Neural progenitor cell (in vitro differentiated cells): ENCODE measurements around the gene LINS1. TPM values are rescaled to one million over a fixed set of nuclear protein-coding genes. Genes with fewer than 3 reads are reported as not detected.

ENCODE experiments used
- DNase-seq: peaks from one replicate; pipeline ENCODE4 v3.0.0-alpha.2; 2016; ENCODE audit warnings: low spot score
- H2AFZ ChIP-seq: fragments of 200-600 bp; sonication (generic); replicated peaks from 2 replicates; pipeline ENCODE4 v1.6.1; 2016; ENCODE audit warnings: antibody characterized with exemption
- H3F3A ChIP-seq: fragments of 200-600 bp; sonication (generic); 2 replicates; pipeline ENCODE4 v1.6.1; 2016; ENCODE audit warnings: antibody characterized with exemption, low read depth
- H3K27ac ChIP-seq: fragments of 200-600 bp; sonication (generic); 2 replicates; pipeline ENCODE4 v1.5.1; 2016; ENCODE audit warnings: mild to moderate bottlenecking
- H3K27me3 ChIP-seq: fragments of 200-600 bp; sonication (generic); 2 replicates; pipeline ENCODE4 v1.6.1; 2016; ENCODE audit warnings: mild to moderate bottlenecking, moderate library complexity
- H3K36me3 ChIP-seq: fragments of 200-600 bp; sonication (generic); 2 replicates; pipeline ENCODE4 v1.5.1; 2016
- H3K4me1 ChIP-seq: fragments of 200-600 bp; sonication (generic); 2 replicates; pipeline ENCODE4 v1.6.1; 2016; ENCODE audit warnings: mixed run types
- H3K4me2 ChIP-seq: fragments of 200-600 bp; sonication (generic); 2 replicates; pipeline ENCODE4 v1.6.1; 2016
- H3K4me3 ChIP-seq: fragments of 200-600 bp; sonication (generic); 2 replicates; pipeline ENCODE4 v1.5.1; 2016
- H3K79me2 ChIP-seq: fragments of 200-600 bp; sonication (generic); 2 replicates; pipeline ENCODE4 v1.6.1; 2016; ENCODE audit warnings: low read depth
- H3K9ac ChIP-seq: fragments of 200-600 bp; sonication (generic); 2 replicates; pipeline ENCODE4 v1.6.1; 2016
- H3K9me3 ChIP-seq: fragments of 200-600 bp; sonication (generic); 2 replicates; pipeline ENCODE4 v1.5.1; 2016; ENCODE audit warnings: low read depth
- H4K20me1 ChIP-seq: fragments of 200-600 bp; sonication (generic); 2 replicates; pipeline ENCODE4 v1.6.1; 2016; ENCODE audit warnings: low read depth
- H3K27ac Mint-ChIP-seq: 3 replicates; pipeline ENCODE4 v1.8.0; 2021; ENCODE audit warnings: mixed read lengths
- H3K27me3 Mint-ChIP-seq: 2 replicates; pipeline ENCODE4 v1.8.0; 2022; ENCODE audit warnings: low read depth, mild to moderate bottlenecking, inconsistent platforms, moderate library complexity, mixed read lengths; ENCODE audit not compliant: insufficient read depth
- H3K36me3 Mint-ChIP-seq: 3 replicates; pipeline ENCODE4 v1.8.0; 2021; ENCODE audit warnings: mixed read lengths
- H3K4me1 Mint-ChIP-seq: 3 replicates; pipeline ENCODE4 v1.8.0; 2021; ENCODE audit warnings: mixed read lengths
- H3K4me3 Mint-ChIP-seq: 3 replicates; pipeline ENCODE4 v1.8.0; 2021; ENCODE audit warnings: mild to moderate bottlenecking, moderate library complexity, mixed read lengths
- H3K9me3 Mint-ChIP-seq: 3 replicates; pipeline ENCODE4 v1.8.0; 2020; ENCODE audit warnings: mixed read lengths
- CTCF ChIP-seq: fragments of 200-600 bp; sonication (generic); IDR thresholded peaks from 2 replicates; pipeline ENCODE4 v1.5.1; 2017; ENCODE audit warnings: antibody characterized with exemption, mild to moderate bottlenecking
- EZH2 ChIP-seq: fragments of 200-600 bp; sonication (generic); IDR thresholded peaks from 2 replicates; pipeline ENCODE4 v1.6.1; 2017; ENCODE audit warnings: antibody characterized with exemption, mild to moderate bottlenecking, moderate library complexity
- EZH2phosphoT487 ChIP-seq: fragments of 200-600 bp; sonication (generic); IDR thresholded peaks from 2 replicates; pipeline ENCODE4 v1.6.1; 2017; ENCODE audit warnings: antibody characterized with exemption
- total RNA-seq: library from RNA; depleted of rRNA; stranded (reverse); fragments of >200 nt; gene quantifications from 2 replicates; pipeline ENCODE4 v1.2.3, GENCODE V29; 2015; ENCODE audit warnings: low replicate concordance

Gene LINS1
- total RNA-seq, 1 donor from 2014 or later: 18.7 TPM

GRCh38 chr15:100614918-100615317, 12.9 kb upstream of the LINS1 start:
- H3K4me2 ChIP-seq: no peak overlapping the region
- no peaks in the 10 kb centered on the region for H3K4me1 ChIP-seq
- H3K36me3 ChIP-seq: peaks cover 7% of the 10 kb centered on the region
- peaks cover 3% of the 10 kb centered on the region for H4K20me1 ChIP-seq
- no peaks in the 10 kb centered on the region for H3K9me3 ChIP-seq
- H2AFZ ChIP-seq: no peak overlapping the region
- no peaks in the 10 kb centered on the region for H3K27me3 ChIP-seq
- no peaks in the 10 kb centered on the region for H3K79me2 ChIP-seq
- DNase-seq: no peak
- H3K9me3 Mint-ChIP-seq: no peaks in the 10 kb centered on the region
- H3F3A ChIP-seq: no peaks in the 10 kb centered on the region
- peaks cover 18% of the 10 kb centered on the region for H3K36me3 Mint-ChIP-seq
- H3K27ac Mint-ChIP-seq: no peak overlapping the region
- H3K4me3 ChIP-seq: no peak overlapping the region
- TF ChIP-seq EZH2: no peak
- no peak for TF ChIP-seq CTCF
- no peak for TF ChIP-seq EZH2phosphoT487
- H3K27ac ChIP-seq: no peak overlapping the region
- no peak overlapping the region for H3K4me3 Mint-ChIP-seq
- no peaks in the 10 kb centered on the region for H3K4me1 Mint-ChIP-seq
- no peak overlapping the region for H3K9ac ChIP-seq
- no peaks in the 10 kb centered on the region for H3K27me3 Mint-ChIP-seq

GRCh38 chr15:100614336-100614735, 12.4 kb upstream of the LINS1 start:
- Histone ChIP-seq H3K9me3 (no peaks in the 10 kb centered on the region), H3K79me2 (no peaks in the 10 kb centered on the region), H3K4me3 (no peak overlapping the region), H3F3A (no peaks in the 10 kb centered on the region), H3K4me1 (no peaks in the 10 kb centered on the region), H3K27ac (no peak overlapping the region), H2AFZ (no peak overlapping the region), H3K36me3 (peaks cover 7% of the 10 kb centered on the region), H3K9ac (no peak overlapping the region), H3K4me2 (no peak overlapping the region), H3K27me3 (no peaks in the 10 kb centered on the region), H4K20me1 (peaks cover 3% of the 10 kb centered on the region)
- H3K4me3 Mint-ChIP-seq: no peak overlapping the region
- no peaks in the 10 kb centered on the region for H3K9me3 Mint-ChIP-seq
- H3K4me1 Mint-ChIP-seq: no peaks in the 10 kb centered on the region
- H3K27me3 Mint-ChIP-seq: no peaks in the 10 kb centered on the region
- DNase-seq: no peak
- no peak overlapping the region for H3K27ac Mint-ChIP-seq
- TF ChIP-seq CTCF (no peak), EZH2 (no peak), EZH2phosphoT487 (no peak)
- H3K36me3 Mint-ChIP-seq: peaks cover 17% of the 10 kb centered on the region

GRCh38 chr15:100613208-100613607, 11.2 kb upstream of the LINS1 start:
- Histone ChIP-seq H3K4me3 (no peak overlapping the region), H3K36me3 (peaks cover 7% of the 10 kb centered on the region), H3K9ac (no peak overlapping the region), H3K4me2 (no peak overlapping the region), H3K4me1 (no peaks in the 10 kb centered on the region), H3K27me3 (no peaks in the 10 kb centered on the region), H3K9me3 (no peaks in the 10 kb centered on the region), H3K27ac (no peak overlapping the region), H4K20me1 (peaks cover 10% of the 10 kb centered on the region), H2AFZ (no peak overlapping the region), H3K79me2 (peaks cover 7% of the 10 kb centered on the region), H3F3A (no peaks in the 10 kb centered on the region)
- peaks cover 13% of the 10 kb centered on the region for H3K36me3 Mint-ChIP-seq
- H3K4me3 Mint-ChIP-seq: no peak overlapping the region
- no peak overlapping the region for H3K27ac Mint-ChIP-seq
- no peaks in the 10 kb centered on the region for H3K27me3 Mint-ChIP-seq
- no peaks in the 10 kb centered on the region for H3K9me3 Mint-ChIP-seq
- no peaks in the 10 kb centered on the region for H3K4me1 Mint-ChIP-seq
- no peak for DNase-seq
- no peak for TF ChIP-seq CTCF
- TF ChIP-seq EZH2phosphoT487: no peak
- TF ChIP-seq EZH2: no peak

GRCh38 chr15:100612539-100612938, 10.6 kb upstream of the LINS1 start:
- Mint-ChIP-seq H3K36me3 (peaks cover 13% of the 10 kb centered on the region), H3K4me1 (no peaks in the 10 kb centered on the region), H3K27ac (no peak overlapping the region), H3K9me3 (no peaks in the 10 kb centered on the region), H3K27me3 (no peaks in the 10 kb centered on the region), H3K4me3 (no peak overlapping the region)
- H2AFZ ChIP-seq: no peak overlapping the region
- TF ChIP-seq CTCF: no peak
- TF ChIP-seq EZH2phosphoT487: no peak
- no peak for TF ChIP-seq EZH2
- H3K4me3 ChIP-seq: no peak overlapping the region
- H3K9me3 ChIP-seq: no peaks in the 10 kb centered on the region
- H3K9ac ChIP-seq: no peak overlapping the region
- peaks cover 13% of the 10 kb centered on the region for H3K79me2 ChIP-seq
- H4K20me1 ChIP-seq: peaks cover 10% of the 10 kb centered on the region
- no peaks in the 10 kb centered on the region for H3K4me1 ChIP-seq
- H3F3A ChIP-seq: no peaks in the 10 kb centered on the region
- H3K27ac ChIP-seq: no peak overlapping the region
- peaks cover 7% of the 10 kb centered on the region for H3K36me3 ChIP-seq
- DNase-seq: no peak
- no peak overlapping the region for H3K4me2 ChIP-seq
- no peaks in the 10 kb centered on the region for H3K27me3 ChIP-seq
